ENCODE measurements around the gene ANAPC16.

DNA sequence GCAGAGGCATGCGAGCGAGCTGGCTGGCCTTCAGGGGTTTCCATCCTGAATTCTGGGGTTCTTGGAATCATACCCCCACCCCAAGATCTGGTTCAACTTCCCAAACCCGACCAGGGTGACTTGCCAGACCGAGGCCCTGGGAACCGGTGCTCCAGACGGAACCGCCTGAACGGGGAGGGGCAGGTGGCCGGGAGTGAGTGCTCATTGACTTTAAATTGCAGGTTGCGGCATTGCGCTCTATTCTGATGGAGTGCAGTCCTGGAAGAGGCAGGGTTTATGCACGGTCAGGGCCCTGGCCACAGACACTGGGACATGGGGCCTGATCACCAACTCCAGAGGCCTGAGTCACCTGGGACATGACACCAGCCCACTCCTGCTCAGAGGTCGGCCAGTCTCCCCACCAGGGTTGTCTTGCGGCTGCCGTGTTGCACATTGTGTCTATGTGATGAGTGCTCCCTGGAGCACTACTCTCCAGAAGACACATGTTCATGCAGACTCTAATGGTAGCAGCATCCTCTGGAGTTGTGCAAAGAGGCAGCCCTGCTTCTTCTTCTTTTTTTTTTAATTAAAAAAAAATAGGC, 52.1 kb downstream of the ANAPC16 start:
- TF ChIP-seq EZH2 (IDR thresholded peaks at IDR 0.05; ENCODE audit: insufficient read depth, poor library complexity, severe bottlenecking) (no peak), EZH2phosphoT487 (IDR thresholded peaks at IDR 0.05; ENCODE audit: insufficient read depth, low read depth) (no peak)
